Fibroblast of lung (primary cell): Measurements from ENCODE around the gene GPR139. TPM values are rescaled to one million over a fixed set of nuclear protein-coding genes. Genes with fewer than 3 reads are reported as not detected.

Experiments
- DNase-seq, 2 donors: peaks; one replicate each; pipeline versions ENCODE4 v3.0.0 to v3.0.0-alpha.2; 2010; ENCODE audit warnings: low read depth in 2 of 2
- H2AFZ ChIP-seq: 2 replicates; pipeline ENCODE4 v1.5.1; 2012; ENCODE audit warnings: low read length, control low read depth, inconsistent platforms
- H3K27ac ChIP-seq: 2 replicates; pipeline ENCODE4 v1.5.1; 2011; ENCODE audit warnings: low read length, control low read depth; ENCODE audit not compliant: insufficient read depth
- H3K27me3 ChIP-seq: 2 replicates; pipeline ENCODE4 v1.5.1; 2011; ENCODE audit warnings: mild to moderate bottlenecking, low read length; ENCODE audit not compliant: control insufficient read depth, insufficient read depth
- H3K36me3 ChIP-seq: 2 replicates; pipeline ENCODE4 v1.5.1; 2011; ENCODE audit warnings: low read length; ENCODE audit not compliant: control insufficient read depth, insufficient read depth
- H3K4me1 ChIP-seq: 2 replicates; pipeline ENCODE4 v1.5.1; 2011; ENCODE audit warnings: low read length; ENCODE audit not compliant: control insufficient read depth, insufficient read depth; ENCODE audit errors: extremely low read depth
- H3K4me2 ChIP-seq: 2 replicates; pipeline ENCODE4 v1.5.1; 2011; ENCODE audit warnings: low read length, control low read depth; ENCODE audit not compliant: insufficient read depth; ENCODE audit errors: extremely low read depth
- H3K4me3 ChIP-seq, 4 experiments: fragments of 200-600 bp in 1 of 4; sonication (generic) in 1 of 4; replicated peaks in 1 of 4; 2 replicates each; pipeline ENCODE4 v1.5.1; 2011 to 2016; ENCODE audit warnings: low read length in 4 of 4, low read depth in 3 of 4, mild to moderate bottlenecking in 3 of 4, control low read depth in 2 of 4, inconsistent platforms in 1 of 4, mixed read lengths in 1 of 4; ENCODE audit not compliant: insufficient read depth in 1 of 4; ENCODE audit errors: control extremely low read depth in 1 of 4
- H3K79me2 ChIP-seq: 2 replicates; pipeline ENCODE4 v1.5.1; 2012; ENCODE audit warnings: mild to moderate bottlenecking, low read length, inconsistent platforms; ENCODE audit not compliant: control insufficient read depth, insufficient read depth
- H3K9ac ChIP-seq: 2 replicates; pipeline ENCODE4 v1.5.1; 2011; ENCODE audit warnings: mild to moderate bottlenecking, low read length, control low read depth; ENCODE audit not compliant: insufficient read depth
- H3K9me3 ChIP-seq: 2 replicates; pipeline ENCODE4 v1.5.1; 2012; ENCODE audit warnings: low read depth, low read length; ENCODE audit not compliant: control insufficient read depth, insufficient read depth
- H4K20me1 ChIP-seq: 2 replicates; pipeline ENCODE4 v1.5.1; 2011; ENCODE audit warnings: low read length; ENCODE audit not compliant: control insufficient read depth, insufficient read depth; ENCODE audit errors: extremely low read depth
- CTCF ChIP-seq, 2 donors: IDR thresholded peaks in 1 of 2; conservative IDR thresholded peaks in 1 of 2; 1 replicate in 1 of 2; 2 replicates in 1 of 2; pipeline ENCODE4 v1.5.1; 2011 to 2012; ENCODE audit warnings: low read length in 2 of 2, control low read depth in 1 of 2, inconsistent platforms in 1 of 2, low read depth in 1 of 2, mild to moderate bottlenecking in 1 of 2
- EZH2 ChIP-seq: IDR thresholded peaks from 2 replicates; pipeline ENCODE4 v1.5.1; 2012; ENCODE audit warnings: low read length, control low read depth, mild to moderate bottlenecking; ENCODE audit errors: missing control alignments
- polyA plus RNA-seq, 2 donors: library from polyadenylated mRNA; depleted of rRNA in 1 of 2; stranded (reverse) in 1 of 2; unstranded in 1 of 2; fragments of >200 nt; gene quantifications; 2 replicates each; pipeline ENCODE4 v1.2.1, GENCODE V29; 2011 to 2012; ENCODE audit warnings: missing spikeins in 1 of 2
- total RNA-seq: library from RNA; depleted of rRNA; stranded (reverse); fragments of >200 nt; gene quantifications from 2 replicates; pipeline ENCODE4 v1.2.1, GENCODE V29; 2014

Gene GPR139
- total and polyA plus RNA-seq, 2 donors (not counting 1 experiment from before 2014, with no cell fraction given): not detected

DNA sequence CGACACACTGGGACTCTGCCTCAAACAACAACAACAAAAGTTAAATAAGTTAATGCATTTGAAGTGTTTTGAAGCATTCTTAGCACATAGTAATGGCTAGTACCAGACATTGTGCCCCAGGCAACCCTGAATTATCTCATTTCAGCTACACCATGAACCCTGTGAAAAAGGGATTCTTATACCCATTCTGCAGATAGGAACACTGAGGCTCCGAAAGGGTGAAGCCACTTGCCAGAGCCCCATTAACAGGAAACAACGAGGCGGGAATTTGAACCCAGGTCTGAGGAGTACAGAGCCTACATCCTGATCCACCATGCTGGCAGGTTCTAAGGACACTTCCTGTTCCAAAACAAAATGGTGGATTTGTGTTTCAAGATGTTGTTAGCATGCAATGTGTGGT, 9.2 kb downstream of the GPR139 start:
- Histone ChIP-seq H3K27me3 (no peaks in the 10 kb centered on the region), H3K4me1 (no peaks in the 10 kb centered on the region), H3K9me3 (no peaks in the 10 kb centered on the region), H3K9ac (no peak overlapping the region), H3K79me2 (no peaks in the 10 kb centered on the region), H3K4me2 (no peak overlapping the region), H3K4me3 (no peak overlapping the region), H3K36me3 (no peaks in the 10 kb centered on the region), H3K27ac (no peak overlapping the region), H4K20me1 (no peaks in the 10 kb centered on the region), H2AFZ (no peak overlapping the region)
- TF ChIP-seq CTCF (conservative IDR thresholded peaks at IDR 0.05 in 1 of 2, IDR thresholded peaks at IDR 0.05 in 1 of 2; ENCODE audit: low read depth in 1 of 2, low read length in 2 of 2) (no peak), EZH2 (no peak)
- DNase-seq: no peak

GRCh38 chr16:20061132-20061531, 12.6 kb downstream of the GPR139 start:
- Histone ChIP-seq H3K36me3 (no peaks in the 10 kb centered on the region), H3K4me3 (no peak overlapping the region), H3K9ac (no peak overlapping the region), H3K79me2 (no peaks in the 10 kb centered on the region), H4K20me1 (no peaks in the 10 kb centered on the region), H3K9me3 (no peaks in the 10 kb centered on the region), H3K27me3 (no peaks in the 10 kb centered on the region), H3K4me1 (no peaks in the 10 kb centered on the region), H2AFZ (no peak overlapping the region), H3K27ac (no peak overlapping the region), H3K4me2 (no peak overlapping the region)
- no peak for DNase-seq
- TF ChIP-seq EZH2 (no peak), CTCF (conservative IDR thresholded peaks at IDR 0.05 in 1 of 2, IDR thresholded peaks at IDR 0.05 in 1 of 2; ENCODE audit: low read depth in 1 of 2, low read length in 2 of 2) (no peak)

GRCh38 chr16:20056436-20056835, 17.3 kb downstream of the GPR139 start:
- Histone ChIP-seq H3K27me3 (no peaks in the 10 kb centered on the region), H3K4me2 (no peak overlapping the region), H3K9ac (no peak overlapping the region), H3K9me3 (no peaks in the 10 kb centered on the region), H3K4me3 (no peak overlapping the region), H3K4me1 (no peaks in the 10 kb centered on the region), H3K27ac (no peak overlapping the region), H2AFZ (no peak overlapping the region), H3K79me2 (no peaks in the 10 kb centered on the region), H3K36me3 (no peaks in the 10 kb centered on the region), H4K20me1 (no peaks in the 10 kb centered on the region)
- no peak for TF ChIP-seq EZH2
- TF ChIP-seq CTCF (conservative IDR thresholded peaks at IDR 0.05 in 1 of 2, IDR thresholded peaks at IDR 0.05 in 1 of 2; ENCODE audit: low read depth in 1 of 2, low read length in 2 of 2): no peak
- no peak for DNase-seq
